HG03571 (cell line): ENCODE results near the gene CDK17.
"Not testable (repeated sequence)": the region's sequence is repeated elsewhere in the genome, so short reads cannot be mapped to it uniquely, and the experiment has no call there.

ENCODE experiments used
- ATAC-seq: cut with Tn5 transposase; IDR thresholded peaks from one replicate; pipeline ENCODE4 v1.9.1; 2021; ENCODE audit not compliant: unreplicated experiment

Gene CDK17

DNA sequence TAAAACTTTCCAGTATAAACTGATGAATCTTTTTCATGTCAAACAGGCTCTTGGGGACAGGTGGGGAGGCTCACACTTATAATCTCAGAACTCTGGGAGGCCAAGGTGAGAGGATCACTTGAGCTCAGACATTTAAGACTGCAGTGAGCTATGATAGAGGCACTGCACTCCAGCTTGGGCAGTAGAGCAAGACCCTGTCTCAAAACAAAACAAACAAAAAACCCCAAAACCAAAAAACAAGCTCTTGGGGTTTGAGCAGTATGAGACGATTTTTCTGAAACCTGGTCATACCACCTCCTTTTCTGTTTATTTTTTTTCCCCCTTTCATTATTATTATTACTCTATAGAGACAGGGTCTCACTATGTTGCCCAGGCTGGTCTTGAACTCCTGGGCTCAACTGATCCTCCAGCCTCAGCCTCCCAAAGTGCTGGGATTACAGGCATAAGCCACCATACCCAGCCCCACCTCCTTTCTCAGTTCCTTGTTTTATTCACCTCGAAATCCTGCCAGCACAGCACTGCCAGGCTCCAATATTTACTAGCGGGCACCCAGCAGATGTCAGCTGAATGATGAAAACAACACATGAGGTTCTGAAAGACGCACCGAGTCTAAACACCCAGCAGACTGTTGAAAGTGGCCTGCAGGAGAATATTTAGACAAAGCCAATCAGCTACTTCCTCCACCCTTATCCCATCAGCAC, 19.5 kb upstream of the CDK17 start:
- ATAC-seq = peak; percentile 72

GRCh38 chr12:96417688-96418087, 17.4 kb upstream of the CDK17 start:
- not testable (repeated sequence) for ATAC-seq

DNA sequence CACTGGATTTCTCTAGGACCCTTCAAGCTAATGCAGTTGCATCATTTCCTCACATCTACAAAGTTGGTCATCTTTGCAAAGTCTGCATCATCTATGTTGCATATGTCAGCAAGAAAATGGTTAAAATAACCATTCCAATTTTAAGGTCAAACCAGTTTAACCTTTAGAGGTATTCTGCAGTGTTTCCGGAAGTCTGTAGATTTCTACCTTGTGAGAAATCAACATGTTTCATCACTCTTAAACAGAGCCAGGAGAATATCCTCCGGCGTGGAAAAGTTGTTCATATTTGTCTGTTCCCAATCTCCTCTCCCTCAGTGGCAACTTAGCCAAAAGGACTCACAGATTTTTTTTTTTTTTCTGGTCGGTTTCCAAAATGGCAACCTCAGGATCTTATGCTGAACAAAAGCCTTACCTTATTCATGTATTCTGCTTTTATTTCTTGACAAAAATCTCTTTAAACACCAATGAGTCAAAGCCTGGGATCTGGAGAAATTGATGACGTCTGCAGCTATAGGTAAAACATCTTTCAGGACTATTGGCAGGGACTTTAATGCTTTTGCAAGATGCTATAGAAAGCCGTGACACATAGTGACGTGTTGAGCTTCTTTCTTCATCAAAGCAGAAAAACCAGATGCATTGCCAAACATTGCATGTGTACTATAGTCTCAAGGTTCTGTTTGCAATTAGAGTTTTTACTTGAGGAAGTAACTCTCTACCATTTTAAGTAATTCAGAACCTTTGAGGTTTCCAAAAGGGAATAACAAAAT, 16.0 kb upstream of the CDK17 start:
- ATAC-seq = no peak

- no peak for ATAC-seq
Measured at GRCh38 chr12:96414637-96415036, 14.4 kb upstream of the CDK17 start.

DNA sequence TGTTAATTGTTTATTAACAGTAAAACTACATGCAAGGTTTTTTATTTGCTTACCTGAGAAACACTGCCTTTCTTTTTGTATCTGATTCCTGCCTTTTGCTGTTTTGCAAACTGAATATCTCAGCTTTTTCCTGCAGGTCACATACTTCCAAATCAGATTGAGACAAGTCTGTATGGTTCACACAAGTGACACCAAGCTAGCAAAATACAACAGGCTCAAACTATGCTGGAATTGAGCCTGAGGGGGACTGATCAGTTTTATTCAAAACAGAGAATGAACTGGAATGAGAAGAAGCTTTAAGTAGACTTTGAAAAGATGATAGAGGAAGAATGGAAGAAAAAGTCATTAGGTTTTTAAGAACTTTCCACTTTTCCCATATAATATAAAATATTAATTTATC, 12.2 kb upstream of the CDK17 start:
- ATAC-seq = no peak

GRCh38 chr12:96409731-96410130, 9.5 kb upstream of the CDK17 start:
- ATAC-seq = no peak

GRCh38 chr12:96408993-96409392, 8.8 kb upstream of the CDK17 start:
- ATAC-seq = no peak

DNA sequence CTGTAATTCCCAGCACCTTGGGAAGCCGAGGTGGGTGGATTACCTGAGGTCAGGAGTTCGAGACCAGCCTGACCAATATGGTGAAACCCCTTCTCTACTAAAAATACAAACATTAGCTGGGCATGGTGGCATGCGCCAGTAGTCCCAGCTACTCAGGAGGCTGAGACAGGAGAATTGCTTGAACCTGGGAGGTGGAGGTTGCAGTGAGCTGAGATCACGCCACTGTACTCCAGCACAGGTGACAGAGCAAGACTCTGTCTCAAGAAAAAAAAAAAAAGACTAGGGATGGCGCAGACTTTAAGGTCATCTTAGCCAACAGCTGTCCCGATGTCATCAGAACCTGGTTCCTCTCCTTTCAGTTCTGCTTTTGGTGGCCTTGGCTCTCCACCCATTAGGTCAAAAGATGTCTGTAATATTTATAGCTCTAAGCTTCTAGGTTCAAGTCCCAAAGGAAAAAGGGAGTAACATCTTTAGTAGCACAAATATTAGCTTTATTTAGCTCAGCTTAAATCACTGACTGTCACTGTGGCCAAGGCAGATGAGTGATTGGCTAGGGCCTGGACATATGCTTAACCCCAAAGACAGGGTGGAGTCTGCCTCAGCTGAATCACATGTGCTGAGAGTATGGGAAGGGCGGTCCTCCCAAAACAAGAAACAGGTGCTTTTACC, 7.3 kb upstream of the CDK17 start:
- peak; percentile 95 for ATAC-seq

GRCh38 chr12:96404696-96405095, 4.5 kb upstream of the CDK17 start:
- ATAC-seq = no peak

DNA sequence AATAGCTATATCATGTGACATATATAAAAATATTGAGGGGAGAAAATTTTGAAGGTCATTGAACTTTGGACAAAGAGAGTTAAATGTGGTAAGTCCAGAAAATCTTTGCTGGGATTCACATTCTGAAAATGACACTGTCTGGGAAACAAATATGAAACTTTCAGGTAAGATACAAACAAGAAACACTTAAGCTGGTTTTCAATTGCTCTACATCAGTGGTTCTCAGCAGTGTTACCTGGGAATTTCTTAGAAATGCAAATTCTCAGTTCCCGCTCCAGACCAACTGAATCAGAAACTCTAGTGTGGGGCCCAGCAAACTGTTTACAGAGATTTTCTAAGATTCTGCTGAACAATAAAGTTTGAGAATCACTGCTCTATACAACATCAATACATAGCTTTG, 3.6 kb upstream of the CDK17 start:
- no peak for ATAC-seq

DNA sequence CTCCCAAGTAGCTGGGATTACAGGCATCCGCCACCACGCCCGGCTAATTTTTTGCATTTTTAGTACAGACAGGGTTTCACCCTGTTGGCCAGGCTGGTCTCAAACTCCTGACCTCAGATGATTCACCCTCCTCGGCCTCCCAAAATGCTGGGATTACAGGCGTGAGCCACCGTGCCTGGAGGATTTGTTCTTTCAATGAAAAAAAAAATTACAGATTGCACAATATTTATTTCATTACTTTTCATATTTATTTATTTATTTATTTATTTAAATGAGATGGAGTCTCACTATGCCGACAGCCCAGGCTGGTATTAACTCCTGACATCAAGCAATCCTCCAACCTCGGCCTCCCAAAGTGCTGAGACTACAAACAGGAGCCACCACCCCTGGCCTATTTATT, 2.3 kb upstream of the CDK17 start:
- not testable (repeated sequence) for ATAC-seq

- ATAC-seq = no peak
Measured at GRCh38 chr12:96402061-96402460, 1.8 kb upstream of the CDK17 start.

DNA sequence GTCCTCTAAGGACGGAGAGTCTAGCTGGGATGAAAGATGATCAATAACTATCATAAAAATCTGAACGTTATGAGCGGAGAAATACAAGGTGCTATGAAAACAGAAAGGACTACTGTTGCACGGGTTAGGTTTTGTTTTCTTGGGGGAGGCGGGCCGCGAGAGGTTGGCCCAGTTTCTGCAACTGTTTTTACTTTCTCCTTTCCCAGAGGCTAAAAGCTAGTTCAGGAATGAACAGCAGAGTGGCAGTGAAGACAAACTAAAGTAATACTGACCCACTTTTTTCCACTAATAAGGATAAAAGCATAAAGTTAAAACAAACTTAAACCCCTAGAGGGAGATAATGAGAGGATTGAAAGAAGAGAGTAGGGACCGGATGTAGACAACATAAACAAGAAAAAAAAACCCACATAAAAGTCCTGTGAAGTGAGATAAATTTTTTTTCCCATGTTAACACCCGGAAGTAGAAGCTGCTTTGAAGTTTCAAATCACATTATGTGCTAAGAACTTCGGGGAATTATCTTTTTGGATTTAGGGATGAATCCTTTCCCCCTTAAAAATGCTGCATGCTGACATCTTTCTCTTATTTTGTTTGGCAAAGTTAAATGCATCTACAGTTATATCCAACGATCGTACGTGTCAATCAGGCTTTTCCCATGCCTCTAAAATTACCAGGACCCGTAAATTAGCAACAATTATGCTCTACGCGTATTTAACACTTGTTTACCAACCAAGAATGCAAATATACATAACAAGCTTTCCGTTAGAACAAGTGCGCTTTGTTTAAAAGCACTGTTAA, 1.0 kb upstream of the CDK17 start:
- ATAC-seq = peak; percentile 23

DNA sequence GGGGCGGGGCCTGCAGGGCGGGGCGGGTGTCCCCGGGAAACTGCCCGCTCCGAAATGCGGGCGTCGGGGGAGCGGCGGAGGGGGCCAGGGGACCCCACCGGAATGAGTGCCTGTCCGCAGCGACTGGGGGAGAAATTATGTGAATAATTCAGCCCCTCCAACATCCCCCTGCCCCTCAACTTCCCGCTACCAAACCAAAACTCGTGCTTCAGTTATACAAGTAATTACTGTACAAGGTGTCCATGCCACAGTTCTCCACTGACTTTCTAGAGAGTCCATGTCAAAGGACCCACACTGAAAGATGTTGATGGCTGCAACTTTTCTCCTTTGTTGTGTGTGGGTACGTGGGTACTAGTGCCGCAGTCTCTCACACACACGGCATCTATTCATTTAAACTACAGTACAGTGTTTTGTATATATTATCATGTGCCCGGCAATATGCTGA, 414 bp upstream of the CDK17 start:
- ATAC-seq = peak; percentile 2

DNA sequence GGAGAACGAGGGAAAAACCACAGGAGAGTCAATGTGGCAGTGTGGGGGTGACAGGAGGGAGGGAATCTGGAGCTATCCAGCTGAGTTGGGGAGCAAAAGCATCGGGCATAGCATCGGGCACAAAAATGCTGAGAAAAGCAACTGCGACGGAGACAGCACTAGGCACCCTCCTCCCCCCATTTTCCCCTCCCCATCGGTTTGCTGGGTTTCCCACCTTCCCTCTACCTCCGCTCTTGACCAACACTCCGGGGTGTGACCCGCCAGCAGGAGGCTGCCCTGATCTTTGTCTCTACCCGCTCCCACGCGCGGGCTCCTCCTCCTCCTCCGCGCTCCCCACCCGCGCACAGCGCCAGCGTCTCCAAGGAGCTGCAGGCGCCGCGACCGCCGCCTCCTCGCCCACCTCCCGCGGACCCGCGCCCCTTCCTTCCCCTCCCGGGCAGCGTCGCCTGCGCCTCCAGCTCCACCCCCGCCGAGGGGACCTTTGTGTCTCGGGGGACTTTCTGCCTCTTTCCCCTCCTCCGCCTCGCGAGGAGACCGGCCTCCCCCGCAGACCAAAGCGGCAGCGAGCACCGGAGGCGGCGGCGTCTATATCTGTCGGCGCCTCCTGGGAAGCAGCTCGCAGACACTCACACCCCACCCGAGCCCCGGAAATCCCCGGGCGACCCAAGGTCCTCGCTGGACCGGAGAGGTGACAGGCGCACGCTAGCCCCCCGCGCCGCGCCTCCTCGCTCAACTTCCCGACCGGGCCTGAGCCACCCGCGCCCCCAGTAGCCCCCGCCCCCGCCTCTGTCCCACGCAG, 920 bp downstream of the CDK17 start:
- ATAC-seq = peak; percentile 30

GRCh38 chr12:96398424-96399119, 1.7 kb downstream of the CDK17 start:
- no peak for ATAC-seq

GRCh38 chr12:96397756-96398423, 2.3 kb downstream of the CDK17 start:
- no peak for ATAC-seq

DNA sequence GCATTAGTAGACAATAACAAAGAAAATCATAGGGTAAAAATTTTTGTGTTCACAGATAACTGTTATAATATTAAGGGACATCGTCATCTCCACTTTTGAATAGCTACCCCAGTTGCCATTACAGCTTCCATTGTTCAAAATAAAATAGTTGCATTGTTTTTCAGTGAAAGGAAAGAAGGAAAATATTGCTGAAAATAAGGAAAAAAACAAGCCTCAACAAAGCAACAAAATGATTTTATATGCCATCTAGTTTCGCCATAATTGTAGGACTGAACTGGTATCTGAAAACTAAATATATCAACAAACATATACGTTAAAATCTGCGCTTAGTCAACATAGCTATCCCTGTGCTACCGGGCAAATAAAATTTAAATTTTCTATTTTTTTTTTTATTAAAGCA, 3.3 kb downstream of the CDK17 start:
- ATAC-seq = no peak

- no peak for ATAC-seq
Measured at GRCh38 chr12:96396209-96396608, 4.0 kb downstream of the CDK17 start.
